CD4-positive, alpha-beta T cell treated with Interleukin-4 for 4 hours (primary cell): Measurements from ENCODE around the gene MRTFA.

Source experiments
- DNase-seq: peaks from one replicate; pipeline ENCODE4 v3.0.0-alpha.2; 2020

MRTFA gene

GRCh38 chr22:40376149-40376548, 260.4 kb downstream of the MRTFA start:
- no peak for DNase-seq

DNA sequence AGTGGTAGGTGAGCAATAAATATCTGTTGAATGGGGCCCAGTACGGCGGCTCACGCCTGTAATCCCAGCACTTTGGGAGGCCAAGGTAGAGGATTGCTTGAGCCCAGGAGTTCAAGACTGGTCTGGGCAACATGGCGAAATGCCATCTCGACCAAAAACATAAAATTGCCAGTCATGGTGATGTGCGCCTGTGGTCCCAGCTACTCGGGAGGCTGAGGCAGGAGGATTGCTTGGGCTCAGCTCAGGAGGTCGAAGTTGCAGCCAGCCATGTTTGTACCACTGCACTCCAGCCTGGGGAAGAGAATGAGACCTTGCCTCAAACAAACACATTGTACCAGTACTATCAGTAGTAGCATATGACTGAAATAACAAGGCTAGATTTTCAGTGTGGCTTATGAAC, 262.0 kb downstream of the MRTFA start:
- DNase-seq = no peak

- DNase-seq = no peak
Observed at GRCh38 chr22:40368836-40369235, 267.7 kb downstream of the MRTFA start.

DNA sequence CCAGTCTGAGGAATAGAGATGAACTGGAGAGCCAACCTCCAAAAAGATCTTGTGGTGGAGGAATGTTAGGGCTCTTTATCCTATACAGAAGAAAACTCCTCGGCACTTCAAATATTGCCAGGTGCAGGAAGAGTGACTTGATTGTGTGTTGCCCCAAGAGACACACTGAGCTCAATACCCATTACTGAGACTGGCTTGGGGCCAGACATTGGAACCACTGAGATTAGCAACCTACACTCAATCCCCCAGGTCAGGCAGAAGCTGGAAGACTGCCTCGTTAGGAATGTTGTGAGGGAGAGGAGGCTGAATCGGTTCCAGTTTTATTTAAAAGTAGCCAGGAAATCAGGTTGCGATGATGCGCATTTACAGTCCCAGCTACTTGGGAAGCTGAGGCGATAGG, 268.5 kb downstream of the MRTFA start:
- DNase-seq = no peak

- no peak for DNase-seq
Observed at GRCh38 chr22:40367342-40367741, 269.2 kb downstream of the MRTFA start.

DNA sequence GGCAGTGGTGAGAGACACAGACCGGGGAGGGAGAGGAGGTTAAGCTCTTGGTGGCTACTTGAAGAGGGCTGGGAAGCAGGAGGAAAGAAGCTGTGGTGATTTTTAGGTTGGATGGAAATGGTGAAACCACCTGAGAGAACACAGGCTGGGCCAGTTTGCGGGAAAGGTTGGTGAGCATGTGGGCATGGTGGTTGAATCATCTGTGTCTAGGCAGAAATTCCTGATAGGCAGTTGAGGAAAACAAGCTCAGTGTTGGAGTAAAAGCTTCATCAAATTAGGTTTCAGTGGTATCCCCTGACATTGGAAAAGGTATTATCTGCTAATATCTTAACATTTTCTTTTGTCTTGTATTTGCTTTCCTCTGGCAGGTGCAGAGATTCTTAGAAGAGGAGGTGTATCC, 270.5 kb downstream of the MRTFA start:
- DNase-seq = no peak

DNA sequence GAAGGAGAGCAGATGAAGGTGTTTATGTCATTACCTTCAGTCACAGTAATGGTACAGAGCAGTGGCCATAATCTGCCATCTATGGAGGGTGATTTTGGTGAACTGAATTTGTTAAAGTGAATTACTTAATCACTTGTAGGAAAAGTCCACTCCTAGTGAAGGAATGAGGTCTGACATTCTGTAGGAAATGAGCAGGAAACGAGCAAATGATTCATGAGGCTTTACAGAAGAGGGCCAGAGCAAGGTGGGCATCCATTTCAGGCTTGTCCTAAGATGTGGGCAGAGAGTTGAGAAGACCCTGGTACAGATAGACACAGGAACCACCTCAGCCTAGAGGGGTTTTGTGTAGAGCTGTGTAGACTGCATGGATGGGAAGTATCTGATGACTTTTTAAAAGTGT, 272.1 kb downstream of the MRTFA start:
- DNase-seq = no peak

DNA sequence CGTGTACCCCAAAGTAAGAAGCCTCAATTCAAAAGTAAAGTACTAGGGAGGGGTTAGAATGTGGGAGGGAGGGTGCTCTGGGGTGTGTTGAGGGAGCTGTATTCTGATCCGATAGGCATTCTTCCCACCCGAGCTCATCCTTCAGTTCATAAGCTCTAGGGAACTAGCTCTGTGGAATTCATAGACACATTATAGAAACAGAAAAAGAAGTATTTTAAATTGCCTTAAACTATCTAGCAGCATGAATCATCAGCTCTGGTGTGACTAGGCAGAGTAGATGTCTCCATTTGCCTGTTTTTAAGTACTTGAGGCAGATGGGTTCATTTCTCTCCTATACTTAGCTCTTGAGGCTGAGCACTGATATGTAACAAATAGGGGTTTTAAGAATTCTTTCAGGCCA, 273.5 kb downstream of the MRTFA start:
- no peak for DNase-seq

GRCh38 chr22:40361100-40361499, 275.4 kb downstream of the MRTFA start:
- DNase-seq = no peak
